BLaER1 (cell line): ENCODE results near the gene RTP2.

Experiments used
- H3K27ac ChIP-seq: shearing (Covaris generic); formaldehyde crosslinking; 2 replicates; pipeline ENCODE4 v1.8.1; 2022
- H3K27me3 ChIP-seq: shearing (Covaris generic); formaldehyde crosslinking; 2 replicates; pipeline ENCODE4 v1.8.1; 2022
- H3K36me3 ChIP-seq: shearing (Covaris generic); formaldehyde crosslinking; 2 replicates; pipeline ENCODE4 v1.8.1; 2022
- H3K4me1 ChIP-seq: shearing (Covaris generic); formaldehyde crosslinking; 2 replicates; pipeline ENCODE4 v1.8.1; 2022
- H3K4me2 ChIP-seq: shearing (Covaris generic); formaldehyde crosslinking; 2 replicates; pipeline ENCODE4 v1.8.1; 2022
- H3K4me3 ChIP-seq: shearing (Covaris generic); formaldehyde crosslinking; 2 replicates; pipeline ENCODE4 v1.8.1; 2022
- H3K9ac ChIP-seq: shearing (Covaris generic); formaldehyde crosslinking; 2 replicates; pipeline ENCODE4 v1.8.1; 2022
- H3K9me3 ChIP-seq: shearing (Covaris generic); formaldehyde crosslinking; 2 replicates; pipeline ENCODE4 v1.8.1; 2022
- H4K20me1 ChIP-seq: shearing (Covaris generic); formaldehyde crosslinking; 2 replicates; pipeline ENCODE4 v1.8.1; 2022
- Cebpa-rat ChIP-seq: shearing (Covaris generic); IDR thresholded peaks from 2 replicates; pipeline ENCODE4 v1.8.1; 2022

The RTP2 gene

GRCh38 chr3:187744169-187745151, 42.1 kb upstream of the RTP2 start:
- peak overlapping the region; percentile 100 for H3K27ac ChIP-seq
- TF ChIP-seq Cebpa-rat: no peak

DNA sequence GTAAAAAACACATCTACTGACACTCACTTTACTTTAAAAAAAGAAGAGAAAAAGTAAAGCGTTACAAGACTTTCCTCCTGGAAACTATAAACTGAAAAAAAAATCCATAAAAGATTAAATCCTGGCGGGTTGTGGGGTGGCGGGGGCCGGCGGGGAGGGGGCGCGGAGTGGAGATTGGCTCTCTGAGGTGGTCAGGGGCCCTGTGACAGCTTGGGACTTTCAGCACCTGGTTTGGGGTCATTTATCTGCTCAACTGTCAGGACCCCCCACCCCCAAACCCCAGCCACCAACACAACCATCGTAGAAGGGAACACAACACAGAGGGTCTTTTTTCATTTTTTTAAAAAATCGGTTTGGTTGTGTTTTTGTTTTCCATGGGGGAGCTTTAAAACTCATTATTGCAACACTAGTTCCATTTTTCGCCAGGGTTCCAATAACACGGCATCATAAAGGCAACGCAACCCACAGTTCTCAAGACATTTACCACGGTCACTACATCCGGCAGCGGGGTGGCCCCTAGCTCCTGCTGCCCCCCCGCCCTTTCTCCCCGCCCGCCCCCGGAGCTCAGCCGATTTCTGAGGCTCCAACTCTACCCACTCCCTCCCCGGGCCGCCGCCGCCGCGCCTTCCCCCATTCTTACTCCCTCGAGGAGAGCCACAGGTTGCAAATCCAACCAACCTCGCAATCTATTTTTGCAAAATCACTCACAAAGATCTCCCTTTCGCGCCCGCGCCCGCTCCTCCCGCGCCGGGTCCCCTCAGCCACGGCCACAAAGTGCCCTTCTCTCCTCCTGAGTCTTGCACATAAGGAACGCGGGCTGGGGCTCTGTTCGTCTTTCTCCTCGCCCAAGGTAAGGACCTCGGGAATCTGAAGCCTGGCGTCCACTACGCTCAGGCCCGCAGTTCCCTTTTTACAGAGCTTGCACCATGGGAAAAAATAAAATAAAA, 41.1 kb upstream of the RTP2 start:
- peaks cover 5% of the 10 kb centered on the region; the same call in 1 of the 2 replicates for H3K36me3 ChIP-seq
- peak overlapping the region; percentile 100 for H3K27ac ChIP-seq
- H3K27me3 ChIP-seq: no peaks in the 10 kb centered on the region
- H3K4me3 ChIP-seq: peak overlapping the region; percentile 97
- H3K4me2 ChIP-seq: peak overlapping the region; percentile 98
- H3K9me3 ChIP-seq: no peaks in the 10 kb centered on the region
- TF ChIP-seq Cebpa-rat: no peak
- peak overlapping the region; percentile 99 for H3K9ac ChIP-seq
- peaks cover 22% of the 10 kb centered on the region for H3K4me1 ChIP-seq
- H4K20me1 ChIP-seq: peaks cover 62% of the 10 kb centered on the region

More at GRCh38 chr3:187744169-187745151, 42.1 kb upstream of the RTP2 start:
- Histone ChIP-seq H3K4me1 (peaks cover 28% of the 10 kb centered on the region), H4K20me1 (peaks cover 52% of the 10 kb centered on the region), H3K4me2 (peak overlapping the region; percentile 98), H3K4me3 (peak overlapping the region; percentile 97), H3K36me3 (peaks cover 1% of the 10 kb centered on the region; the same call in 1 of the 2 replicates), H3K27me3 (no peaks in the 10 kb centered on the region), H3K9me3 (no peaks in the 10 kb centered on the region), H3K9ac (peak overlapping the region; percentile 99)

- H3K9me3 ChIP-seq: no peaks in the 10 kb centered on the region
- H4K20me1 ChIP-seq: peaks cover 71% of the 10 kb centered on the region
- no peak for TF ChIP-seq Cebpa-rat
- peaks cover 20% of the 10 kb centered on the region for H3K4me1 ChIP-seq
- peak overlapping the region; percentile 99 for H3K9ac ChIP-seq
- peaks cover 5% of the 10 kb centered on the region; the same call in 1 of the 2 replicates for H3K36me3 ChIP-seq
- no peaks in the 10 kb centered on the region for H3K27me3 ChIP-seq
- peak overlapping the region; percentile 98 for H3K4me2 ChIP-seq
- peak overlapping the region; percentile 97 for H3K4me3 ChIP-seq
- H3K27ac ChIP-seq: peak overlapping the region; percentile 100
Observed at GRCh38 chr3:187742351-187743171, 40.2 kb upstream of the RTP2 start.

DNA sequence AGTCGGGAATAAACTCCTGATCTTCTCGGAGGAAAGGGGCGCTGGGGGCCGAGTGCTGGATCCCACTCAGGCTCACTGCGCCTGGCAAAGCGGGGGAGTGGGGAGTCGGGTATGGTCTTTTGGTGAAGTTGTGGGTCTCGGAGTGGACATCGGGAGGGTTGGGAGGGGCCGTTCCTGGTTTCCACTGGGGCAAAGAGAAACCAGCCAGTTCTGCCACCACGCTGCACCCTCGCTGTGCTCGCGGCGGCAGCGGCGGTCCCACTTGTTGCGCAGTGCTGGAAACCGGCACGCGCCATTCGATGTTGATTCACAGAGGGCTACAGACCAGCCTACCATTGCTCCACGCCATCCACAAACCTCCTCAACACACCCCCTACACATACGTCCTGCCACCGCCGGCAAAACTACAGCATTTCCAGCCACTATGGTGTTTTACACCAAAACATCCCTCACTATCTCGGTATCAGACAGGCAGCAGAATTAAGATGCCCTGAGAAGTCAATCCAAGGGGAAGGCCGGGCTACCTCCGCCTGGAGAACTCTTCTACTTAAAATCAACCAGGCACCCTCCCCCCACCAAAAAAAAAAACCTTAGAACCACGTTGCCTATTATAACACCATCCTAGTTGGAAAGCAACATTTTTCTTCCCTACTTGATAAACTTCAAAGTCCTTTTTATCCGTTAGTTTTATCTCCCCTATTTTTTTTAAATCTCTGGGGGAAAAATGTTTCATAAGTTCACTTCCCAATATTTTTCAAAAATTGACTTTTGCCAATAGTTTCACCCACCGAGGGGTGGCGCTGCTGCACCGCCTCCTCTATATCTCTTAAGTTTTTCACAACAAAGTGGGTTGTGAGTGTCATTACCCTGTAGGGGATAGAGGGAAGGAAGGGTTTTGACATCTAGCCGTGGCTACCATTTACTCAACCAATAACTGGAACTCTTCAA, 39.3 kb upstream of the RTP2 start:
- peak overlapping the region; percentile 99 for H3K9ac ChIP-seq
- H3K9me3 ChIP-seq: no peaks in the 10 kb centered on the region
- H3K4me2 ChIP-seq: peak overlapping the region; percentile 98
- peak overlapping the region; percentile 97 for H3K4me3 ChIP-seq
- peak overlapping the region; percentile 100 for H3K27ac ChIP-seq
- H3K27me3 ChIP-seq: no peaks in the 10 kb centered on the region
- H4K20me1 ChIP-seq: peaks cover 79% of the 10 kb centered on the region
- peaks cover 21% of the 10 kb centered on the region for H3K4me1 ChIP-seq
- H3K36me3 ChIP-seq: peaks cover 5% of the 10 kb centered on the region; the same call in 1 of the 2 replicates
- TF ChIP-seq Cebpa-rat: no peak

DNA sequence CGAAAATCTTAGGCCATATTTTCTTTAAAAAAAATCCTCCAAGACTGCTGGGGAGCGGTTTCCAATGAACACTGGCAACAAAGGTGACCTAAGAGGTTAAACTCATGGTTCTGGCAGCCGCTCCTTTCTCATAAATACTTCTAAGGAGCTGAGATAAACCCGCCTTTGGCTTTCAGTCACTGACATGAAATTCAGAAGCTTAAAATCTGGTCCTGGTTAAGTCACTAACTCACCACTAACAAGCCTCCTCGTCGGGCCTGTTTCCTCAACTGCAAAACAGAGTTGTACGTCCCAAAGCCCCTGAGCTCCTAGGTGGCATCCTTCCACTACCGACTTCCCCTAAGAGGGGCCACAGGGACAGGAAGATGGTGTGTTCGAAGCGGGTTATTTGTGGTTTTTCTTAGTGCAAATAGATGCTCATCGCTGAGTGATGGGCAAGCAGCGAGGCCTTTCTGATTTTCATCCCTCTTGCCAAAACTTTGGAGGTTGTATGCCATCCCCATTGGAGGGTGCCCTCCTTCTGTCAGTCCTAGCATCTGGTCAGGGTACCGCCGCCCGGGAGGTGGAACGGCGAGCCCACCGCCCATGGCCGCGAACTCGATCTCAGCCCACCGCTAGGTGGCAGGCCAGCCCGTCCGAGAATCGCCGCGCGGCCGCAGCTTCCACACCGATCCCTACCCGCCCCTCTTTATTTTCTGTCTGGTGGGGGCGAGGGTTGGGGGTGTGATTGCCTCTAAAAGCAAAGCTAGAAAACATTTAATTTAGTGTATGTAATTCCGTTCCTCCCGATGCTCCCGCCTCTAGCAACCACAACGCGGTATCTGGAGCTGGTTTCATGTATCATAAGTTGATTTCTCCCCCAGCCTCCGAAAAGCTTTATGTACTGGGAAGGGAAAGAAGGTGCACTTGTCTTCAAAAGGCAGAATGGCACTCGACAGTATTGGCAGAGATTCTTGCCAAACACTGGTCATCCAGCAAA, 38.4 kb upstream of the RTP2 start:
- Histone ChIP-seq H4K20me1 (peaks cover 89% of the 10 kb centered on the region), H3K27me3 (no peaks in the 10 kb centered on the region), H3K4me1 (peaks cover 31% of the 10 kb centered on the region), H3K4me3 (peak overlapping the region; percentile 97), H3K27ac (peak overlapping the region; percentile 100), H3K4me2 (peak overlapping the region; percentile 98), H3K9me3 (no peaks in the 10 kb centered on the region), H3K36me3 (peaks cover 5% of the 10 kb centered on the region; the same call in 1 of the 2 replicates), H3K9ac (peak overlapping the region; percentile 99)
- no peak for TF ChIP-seq Cebpa-rat

GRCh38 chr3:187739561-187740332, 37.4 kb upstream of the RTP2 start:
- Histone ChIP-seq H3K27me3 (no peaks in the 10 kb centered on the region), H3K4me2 (peak overlapping the region; percentile 98), H3K9me3 (no peaks in the 10 kb centered on the region), H3K4me3 (peak overlapping the region; percentile 97), H3K36me3 (peaks cover 5% of the 10 kb centered on the region), H4K20me1 (peaks cover 93% of the 10 kb centered on the region), H3K9ac (peak overlapping the region; percentile 99), H3K4me1 (peaks cover 41% of the 10 kb centered on the region), H3K27ac (peak overlapping the region; percentile 100)
- TF ChIP-seq Cebpa-rat: no peak
